HG03469 (cell line): Measurements from ENCODE around the gene SFRP2.

Source experiments
- ATAC-seq: cut with Tn5 transposase; IDR thresholded peaks from one replicate; pipeline ENCODE4 v1.9.1; 2021; ENCODE audit warnings: mild to moderate bottlenecking, moderate library complexity, moderate number of reproducible peaks; ENCODE audit not compliant: unreplicated experiment

The SFRP2 gene

GRCh38 chr4:153773236-153773690 is 15.6 kb downstream of the SFRP2 start:
- ATAC-seq, result no peak

- ATAC-seq, result no peak
Observed at GRCh38 chr4:153771046-153771445, 17.8 kb downstream of the SFRP2 start.

GRCh38 chr4:153766758-153767157 is 22.1 kb downstream of the SFRP2 start:
- no peak for ATAC-seq

GRCh38 chr4:153765894-153766293 is 23.0 kb downstream of the SFRP2 start:
- ATAC-seq, result no peak

GRCh38 chr4:153764601-153765368 is 24.1 kb downstream of the SFRP2 start:
- ATAC-seq, result no peak

- ATAC-seq, result no peak
Observed at GRCh38 chr4:153763404-153763803, 25.5 kb downstream of the SFRP2 start.

GRCh38 chr4:153759407-153760316 is 29.2 kb downstream of the SFRP2 start, which contains the start of gene RNF175:
RNF175 (minus strand) TSS chr4:153760024; CDS start chr4:153759862, 162 bp downstream.
- ATAC-seq, result no peak

GRCh38 chr4:153758688-153759406 is 30.0 kb downstream of the SFRP2 start:
- no peak for ATAC-seq

- no peak for ATAC-seq
Observed at GRCh38 chr4:153758136-153758535, 30.7 kb downstream of the SFRP2 start.

GRCh38 chr4:153757407-153757806 is 31.5 kb downstream of the SFRP2 start:
- no peak for ATAC-seq

- no peak for ATAC-seq
Observed at GRCh38 chr4:153755186-153755585, 33.7 kb downstream of the SFRP2 start.

- ATAC-seq, result peak; percentile 80
Observed at GRCh38 chr4:153750197-153750817, 38.6 kb downstream of the SFRP2 start.

- no peak for ATAC-seq
Observed at GRCh38 chr4:153748378-153748777, 40.5 kb downstream of the SFRP2 start.

- ATAC-seq, result no peak
Observed at GRCh38 chr4:153747406-153747955, 41.4 kb downstream of the SFRP2 start.

- no peak for ATAC-seq
Observed at GRCh38 chr4:153745651-153746050, 43.2 kb downstream of the SFRP2 start.

GRCh38 chr4:153741541-153741940 is 47.3 kb downstream of the SFRP2 start:
- ATAC-seq, result no peak

- no peak for ATAC-seq
Observed at GRCh38 chr4:153735906-153736461, 52.9 kb downstream of the SFRP2 start.

- ATAC-seq, result peak; percentile 61
Observed at GRCh38 chr4:153733751-153734448, 55.0 kb downstream of the SFRP2 start.

GRCh38 chr4:153731239-153731638 is 57.6 kb downstream of the SFRP2 start:
- no peak for ATAC-seq
